Right renal pelvis (tissue), 4 donors: ENCODE measurements around the gene CRYGD. TPM values are rescaled to one million over a fixed set of nuclear protein-coding genes. Genes with fewer than 3 reads are reported as not detected.
"Not testable (repeated sequence)": the region's sequence is repeated elsewhere in the genome, so short reads cannot be mapped to it uniquely, and the experiment has no call there.

ENCODE experiments used
- DNase-seq, 4 donors: peaks; one replicate each; pipeline ENCODE4 v3.0.0-alpha.2; 2013; ENCODE audit warnings: low read depth in 4 of 4, low spot score in 3 of 4, missing footprints in 1 of 4
- polyA plus RNA-seq, 4 donors: library from polyadenylated mRNA; unstranded; fragments of 120-200 nt; gene quantifications; one replicate each; pipeline ENCODE4 v1.2.1, GENCODE V29; 2013; ENCODE audit not compliant: insufficient read length in 4 of 4

CRYGD gene
- polyA plus RNA-seq, 4 donors = 0.42 TPM; not detected in 3

DNA sequence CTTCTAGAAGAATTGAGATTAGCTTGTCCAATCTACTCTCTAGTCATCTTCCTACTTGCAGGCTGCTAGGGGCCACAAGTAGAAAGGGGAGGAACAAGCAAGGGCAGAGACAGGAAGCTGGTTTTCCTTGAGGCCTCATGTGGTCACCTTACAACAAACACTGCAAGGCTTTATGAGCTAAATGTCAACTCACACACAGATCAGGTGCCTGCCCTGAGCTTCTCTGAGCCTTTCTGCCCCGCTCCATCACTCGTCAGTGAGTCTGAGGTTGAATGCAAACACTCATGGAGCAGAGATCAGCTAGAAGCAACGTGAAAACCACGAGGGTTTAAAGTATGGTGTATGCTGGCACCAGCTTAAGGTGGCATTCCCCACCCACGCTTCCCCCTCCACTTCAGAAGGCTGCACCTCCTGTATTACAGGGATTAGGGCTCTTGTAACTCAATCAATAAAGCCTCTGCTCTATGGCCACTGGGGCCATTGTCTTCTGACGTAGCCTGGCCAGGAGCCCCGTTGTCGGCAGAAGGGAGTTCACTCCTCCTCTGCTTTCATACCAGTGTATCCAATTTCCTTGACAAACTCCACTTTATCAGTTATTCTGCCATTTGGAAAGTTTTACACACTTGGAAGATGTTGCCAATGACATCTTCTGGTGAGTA lies 10.7 kb upstream of the CRYGD start:
- DNase-seq = no peak

DNA sequence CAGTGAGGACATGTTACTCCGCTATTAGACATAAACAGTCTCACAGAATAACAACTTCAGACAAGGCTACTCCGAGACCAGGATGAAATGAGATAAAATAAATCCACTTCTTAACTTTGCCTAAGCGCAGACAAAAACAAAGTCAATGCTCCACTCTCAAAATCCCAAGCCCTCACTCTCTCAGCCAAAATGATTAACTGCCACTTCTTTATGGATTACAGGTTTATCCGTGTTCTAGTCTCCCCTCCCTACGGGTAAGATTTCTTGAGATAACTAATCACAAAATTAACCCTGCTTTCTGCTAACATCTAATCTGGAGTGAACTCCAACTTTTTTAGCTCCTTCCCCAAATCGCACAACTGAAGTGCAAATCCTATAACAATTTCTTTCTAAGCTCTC lies 6.4 kb upstream of the CRYGD start:
- no peak for DNase-seq

DNA sequence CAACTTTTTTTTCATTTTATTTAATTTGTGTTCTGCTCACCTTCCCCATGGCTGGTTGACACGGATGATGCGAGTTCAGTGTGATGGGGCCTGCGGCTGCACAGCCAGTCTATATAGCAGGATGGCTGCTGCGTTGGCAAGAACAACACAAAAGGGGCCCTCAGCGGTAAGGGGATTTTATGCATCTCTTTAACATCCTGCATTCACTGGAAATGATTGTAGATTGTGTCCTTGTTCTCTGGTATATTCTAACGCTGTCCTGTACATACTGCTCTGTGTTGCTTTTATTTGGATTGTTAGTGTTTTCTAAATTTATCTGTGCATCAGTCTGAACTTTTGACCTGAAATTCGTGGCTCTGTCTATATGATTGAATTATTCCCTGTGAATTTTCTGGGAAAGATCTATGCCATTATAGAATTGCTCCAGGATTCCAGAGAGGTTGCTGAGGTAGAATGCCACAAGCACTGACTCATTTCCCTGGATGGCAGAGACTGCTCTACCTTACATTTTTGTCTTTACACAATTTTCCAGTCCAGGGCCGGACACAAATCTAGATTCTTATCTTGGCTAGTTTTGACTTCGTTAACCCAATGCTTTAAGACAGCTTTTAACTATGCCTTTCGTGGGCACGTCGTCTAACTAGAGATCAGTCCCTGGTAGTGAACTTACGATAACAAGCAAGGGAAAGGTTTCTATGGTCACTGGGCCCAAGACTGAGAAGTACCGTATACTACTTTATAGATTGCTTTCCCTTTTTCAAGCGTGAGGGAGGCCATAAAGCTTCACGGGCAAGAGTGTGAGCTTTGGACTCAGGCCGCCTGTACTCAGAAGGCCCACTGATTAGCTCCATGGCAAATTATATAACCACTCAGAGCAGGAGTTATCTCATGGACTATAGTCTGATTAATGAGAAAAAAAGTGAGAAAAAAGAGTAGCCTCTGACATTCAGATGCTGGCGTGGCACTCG lies 5.7 kb upstream of the CRYGD start, which contains the start of gene CRYGC:
TSS of gene CRYGC (minus strand) at position 85 of the 968 bp plus-strand sequence. CDS start at position 49, 36 bp downstream.
- DNase-seq = no peak

DNA sequence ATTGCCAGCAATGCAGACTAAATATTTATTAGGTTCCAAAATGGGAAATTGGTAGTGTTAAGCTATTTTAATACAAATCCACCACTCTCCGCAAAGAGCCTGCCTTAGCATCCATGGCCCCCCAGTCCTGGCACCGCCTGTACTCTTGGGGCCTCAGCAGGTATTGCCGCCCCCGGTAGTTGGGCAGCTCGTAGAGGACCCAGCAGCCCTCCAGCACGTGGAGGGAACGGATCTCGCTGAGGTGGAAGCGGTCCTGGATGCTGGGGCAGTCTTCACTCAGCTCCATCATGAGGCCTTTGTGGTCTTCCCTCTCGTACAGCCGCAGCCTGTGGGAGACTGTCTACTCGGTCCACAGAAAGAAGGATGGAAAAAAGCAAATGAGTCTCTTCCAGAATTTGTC lies 3.8 kb upstream of the CRYGD start:
- no peak for DNase-seq

DNA sequence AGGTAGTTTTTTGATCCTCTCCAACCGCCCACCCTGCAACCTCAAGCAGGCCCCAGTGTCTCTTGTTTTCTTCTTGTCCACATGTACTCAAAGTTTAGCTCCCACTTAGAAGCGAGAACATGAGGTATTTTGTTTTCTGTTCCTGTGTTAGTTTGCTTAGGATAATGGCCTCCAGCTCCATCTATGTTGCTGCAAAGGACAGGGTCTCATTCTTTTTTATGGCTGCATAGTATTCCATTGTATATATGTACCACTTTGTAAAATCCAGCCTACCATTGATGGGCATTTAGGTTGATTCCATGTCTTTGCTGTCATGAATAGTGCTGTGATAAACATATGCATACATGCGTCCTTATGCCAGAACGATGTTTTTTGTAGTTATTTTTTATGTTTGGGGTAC lies 2.8 kb upstream of the CRYGD start:
- DNase-seq = no peak

DNA sequence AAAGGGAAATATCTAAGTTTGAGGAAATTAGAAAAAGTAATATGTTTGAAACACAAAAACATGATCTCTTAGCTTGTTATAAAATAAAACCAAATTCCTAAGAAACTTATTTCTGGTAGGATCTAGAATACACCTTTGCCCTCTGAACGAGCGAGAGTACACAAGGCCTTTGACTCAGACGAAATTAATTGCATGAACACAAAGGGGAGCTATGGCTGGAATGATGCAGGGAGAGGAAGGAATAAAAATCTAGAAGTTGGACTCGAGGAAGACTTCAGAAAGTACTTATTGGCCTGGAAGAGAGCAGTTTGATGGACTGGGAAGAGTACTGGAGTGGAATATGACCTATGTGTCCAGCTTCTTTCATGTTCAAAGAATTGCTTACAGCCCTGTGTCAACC lies 927 bp upstream of the CRYGD start:
- no peak for DNase-seq

DNA sequence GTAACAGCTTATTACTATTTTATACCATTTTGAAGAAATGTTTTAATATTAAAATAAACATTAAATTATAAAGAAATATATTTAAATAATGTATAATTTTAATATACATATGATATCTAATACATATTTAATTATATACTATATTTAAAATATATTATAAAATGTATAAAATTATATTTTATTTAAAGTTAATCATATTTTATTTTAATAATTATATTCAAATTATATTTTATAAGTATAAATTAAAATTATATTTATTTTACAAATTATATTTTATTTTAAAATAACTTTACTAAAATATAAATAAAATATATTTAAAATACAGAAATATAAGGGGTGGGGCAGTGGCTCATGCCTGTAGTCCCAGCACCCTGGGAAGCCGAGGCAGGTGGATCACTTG lies 2.1 kb downstream of the CRYGD start:
- no peak for DNase-seq

DNA sequence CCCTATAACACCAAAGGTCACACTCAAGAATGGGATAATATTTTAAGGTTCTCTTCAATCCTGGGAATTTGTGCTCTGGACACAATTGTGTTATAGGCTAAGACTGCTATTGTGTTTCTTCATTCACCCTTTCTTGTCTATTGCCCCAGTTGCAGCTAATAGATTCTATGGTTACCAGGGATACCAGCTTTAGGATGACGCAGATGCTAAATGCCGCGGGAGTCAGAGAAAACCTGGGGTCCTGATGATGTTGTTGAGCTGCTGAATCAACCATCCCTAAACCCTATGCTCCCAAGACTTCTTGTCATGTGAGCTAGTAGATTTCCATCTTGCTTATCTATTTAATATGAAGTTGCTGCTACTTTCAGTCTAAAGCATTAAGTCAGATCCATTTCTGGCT lies 5.4 kb downstream of the CRYGD start:
- DNase-seq = no peak

DNA sequence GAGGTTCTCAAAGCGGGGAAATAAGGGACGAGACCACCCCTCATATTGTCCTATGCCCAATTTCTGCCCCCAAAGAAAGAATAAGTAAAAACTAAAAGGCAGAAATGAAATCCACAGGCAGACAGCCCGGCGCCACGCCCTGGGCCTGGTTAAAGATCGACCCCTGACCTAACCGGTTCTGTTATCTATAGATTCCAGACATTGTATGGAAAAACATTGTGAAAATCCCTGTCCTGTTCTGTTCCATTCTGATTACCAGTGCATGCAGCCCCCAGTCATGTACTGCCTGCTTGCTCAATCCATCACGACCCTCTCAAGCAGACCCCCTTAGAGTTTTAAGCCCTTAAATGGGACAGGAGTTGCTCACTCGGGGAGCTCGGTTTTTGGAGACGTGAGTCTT lies 6.9 kb downstream of the CRYGD start:
- DNase-seq = not testable (repeated sequence)

DNA sequence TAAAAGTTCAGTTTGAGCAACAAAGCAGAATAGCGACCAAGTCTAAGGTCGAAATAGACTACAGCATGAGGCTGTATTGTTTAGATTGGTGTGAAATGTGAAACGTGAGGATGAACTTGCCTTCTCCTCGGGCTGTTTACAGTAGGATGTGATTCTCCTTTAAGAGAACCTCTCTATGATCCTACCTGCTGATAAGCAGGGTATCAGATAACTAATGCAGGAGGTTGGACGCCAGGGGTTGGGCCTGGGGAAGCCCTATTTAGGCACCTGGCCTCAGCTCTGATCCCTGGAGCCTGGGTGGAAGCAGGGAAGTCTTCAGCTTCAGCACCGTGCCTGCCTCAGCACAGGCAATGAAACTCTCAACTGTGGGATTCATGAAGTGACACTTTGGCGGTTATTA lies 11.4 kb downstream of the CRYGD start:
- no peak for DNase-seq

DNA sequence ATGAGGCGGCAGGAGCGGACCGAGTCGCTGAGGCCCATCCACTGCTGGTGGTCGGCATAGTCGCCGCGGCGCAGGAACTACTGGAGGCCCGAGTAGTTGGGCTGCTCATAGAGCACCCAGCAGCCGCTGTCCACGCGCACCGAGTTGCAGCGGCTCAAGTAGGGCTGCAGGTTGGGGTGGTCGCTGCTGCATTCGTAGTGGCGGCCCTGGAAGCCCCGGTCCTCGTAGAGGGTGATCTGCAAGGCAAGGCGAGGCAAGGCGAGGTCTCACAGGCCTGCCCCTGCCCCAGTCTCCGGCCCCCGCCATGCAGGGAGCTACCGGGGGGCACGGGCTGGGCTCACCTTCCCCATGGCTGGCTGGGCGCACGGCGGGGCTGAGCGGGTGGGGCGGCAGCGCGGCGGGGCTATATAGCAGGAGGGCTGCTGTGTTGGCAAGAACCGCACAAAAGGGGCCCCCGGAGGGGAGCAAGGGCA lies 12.0 kb downstream of the CRYGD start:
- DNase-seq = not testable (repeated sequence)

DNA sequence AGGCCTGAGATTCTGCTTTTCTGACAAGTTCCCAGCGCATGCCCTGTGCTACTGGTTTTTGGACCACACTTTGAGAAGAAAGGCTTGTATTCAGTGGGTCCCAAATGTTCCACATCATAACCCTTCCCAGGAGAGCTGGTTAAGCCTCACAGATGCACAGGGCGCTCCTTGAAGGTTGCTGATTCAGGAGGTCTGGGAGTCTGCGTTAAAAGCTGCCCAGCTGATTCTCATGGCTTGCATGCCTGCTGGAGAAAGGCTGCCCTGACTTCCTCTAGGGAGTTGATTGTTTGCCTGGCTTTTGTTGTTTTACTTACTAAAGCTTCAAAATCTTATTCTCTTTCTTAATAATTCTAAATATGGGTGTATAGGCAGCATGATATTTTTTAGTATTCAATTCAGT lies 20.7 kb downstream of the CRYGD start:
- DNase-seq = no peak

DNA sequence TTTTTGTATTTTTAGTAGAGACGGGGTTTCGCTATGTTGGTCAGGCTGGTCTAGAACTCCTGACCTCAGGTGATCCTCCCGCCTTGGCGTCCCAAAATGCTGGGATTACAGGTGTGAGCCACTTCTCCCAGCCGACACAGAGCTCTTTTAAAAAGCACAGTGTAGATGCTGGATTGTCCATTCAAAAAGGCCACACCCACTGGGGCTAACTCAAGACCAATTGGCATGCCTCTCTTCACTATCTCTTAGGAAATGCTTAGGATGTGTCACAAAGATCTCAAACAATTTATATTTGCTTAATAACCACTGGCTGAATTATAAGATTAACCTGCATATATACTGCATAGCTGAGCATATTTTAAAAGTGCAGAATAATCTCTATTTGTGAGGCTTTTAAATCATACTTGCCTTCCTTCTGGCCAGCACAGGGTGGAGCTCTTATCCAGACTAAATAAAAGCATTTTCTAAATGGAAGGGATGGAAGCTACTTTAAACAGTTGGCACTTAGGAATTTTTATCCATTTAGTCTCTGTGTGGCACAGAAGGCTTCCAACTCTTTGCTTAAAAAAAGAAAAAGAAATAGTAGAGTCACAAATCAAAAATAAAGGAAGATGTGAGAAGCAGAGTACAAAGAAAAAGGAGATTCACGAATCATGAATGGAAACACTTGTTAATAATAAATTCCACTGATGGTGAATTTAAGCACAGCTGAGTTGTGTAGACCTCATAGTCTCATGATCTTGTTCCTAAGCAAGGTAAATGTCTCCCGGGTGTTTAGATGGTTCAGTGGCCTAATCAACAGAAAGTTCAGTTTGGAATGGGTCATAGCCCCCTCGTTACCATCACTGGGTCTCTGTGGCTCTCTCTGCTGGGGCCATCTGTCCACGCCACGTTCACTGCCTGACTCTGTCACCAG lies 22.4 kb downstream of the CRYGD start:
- DNase-seq = no peak

DNA sequence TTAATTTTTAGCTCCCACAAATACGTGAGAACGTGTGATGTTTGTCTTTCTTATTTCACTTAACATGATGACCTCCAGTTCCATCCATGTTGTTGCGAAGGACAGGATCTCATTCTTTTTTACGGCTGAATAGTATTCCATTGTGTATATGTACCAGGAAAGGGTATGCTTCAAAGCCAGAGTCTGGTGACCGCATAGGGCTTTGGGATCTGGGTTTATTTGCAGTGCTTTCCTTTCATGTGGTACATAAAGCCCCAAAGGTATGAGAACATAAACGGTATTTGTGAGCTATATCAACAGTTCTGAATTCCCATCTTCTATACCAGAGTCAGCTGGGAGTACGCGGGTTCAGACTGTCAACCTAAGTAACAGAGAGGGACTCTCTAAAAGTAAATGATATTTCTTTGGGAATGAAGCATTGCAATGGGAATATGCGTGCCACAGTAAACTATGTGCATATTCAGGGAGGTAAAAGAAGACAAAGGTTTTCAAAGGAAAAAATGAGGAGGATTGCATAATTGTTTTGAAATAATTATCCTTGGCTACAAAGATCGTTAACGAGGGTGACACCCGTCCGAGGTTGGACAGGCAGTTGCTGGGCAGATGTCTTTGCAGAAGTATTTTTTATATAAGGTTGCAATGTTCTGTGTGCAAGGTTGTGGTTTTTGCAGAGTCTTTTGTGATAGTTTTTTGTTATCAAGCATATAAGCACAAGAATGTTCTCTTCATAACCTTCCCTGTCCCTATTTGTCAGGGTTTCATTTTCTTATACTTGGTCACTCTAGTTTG lies 24.4 kb downstream of the CRYGD start:
- DNase-seq = no peak

DNA sequence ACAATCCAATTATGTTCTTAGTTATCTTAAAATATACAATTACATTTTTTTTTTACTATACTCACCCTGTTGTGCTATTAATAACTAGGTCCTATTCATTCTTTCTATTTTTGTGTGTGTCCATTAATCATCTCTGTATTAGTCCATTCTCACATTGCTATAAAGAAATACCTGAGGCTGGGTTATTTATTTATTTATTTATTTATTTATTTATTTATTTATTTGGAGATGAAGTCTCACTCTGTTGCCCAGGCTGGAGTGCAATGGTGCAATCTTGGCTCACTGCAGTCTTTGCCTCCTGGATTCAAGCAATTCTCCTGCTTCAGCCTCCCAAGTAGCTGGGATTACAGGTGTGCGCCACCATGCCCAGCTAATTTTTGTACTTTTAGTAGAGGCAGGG lies 25.6 kb downstream of the CRYGD start:
- DNase-seq = not testable (repeated sequence)

DNA sequence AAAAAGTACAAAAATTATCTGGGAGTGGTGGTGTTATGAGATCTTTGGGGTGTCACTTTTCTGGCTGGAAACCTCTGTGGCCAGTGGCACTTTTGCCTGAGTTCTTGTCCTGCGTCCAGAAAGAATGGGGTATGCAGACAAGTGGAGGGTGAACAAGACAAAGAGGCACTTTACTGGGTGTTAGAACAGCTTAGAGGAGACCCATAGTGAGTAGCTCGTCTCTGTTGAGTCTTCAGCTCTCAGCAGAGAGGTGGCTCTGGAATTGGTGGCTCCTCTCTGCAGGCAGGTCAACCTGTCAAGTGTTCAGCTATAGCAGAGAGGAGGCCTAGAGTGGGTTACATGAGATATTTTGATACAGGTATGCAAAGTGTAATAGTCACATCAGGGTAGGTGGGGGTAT lies 26.1 kb downstream of the CRYGD start:
- DNase-seq = no peak

DNA sequence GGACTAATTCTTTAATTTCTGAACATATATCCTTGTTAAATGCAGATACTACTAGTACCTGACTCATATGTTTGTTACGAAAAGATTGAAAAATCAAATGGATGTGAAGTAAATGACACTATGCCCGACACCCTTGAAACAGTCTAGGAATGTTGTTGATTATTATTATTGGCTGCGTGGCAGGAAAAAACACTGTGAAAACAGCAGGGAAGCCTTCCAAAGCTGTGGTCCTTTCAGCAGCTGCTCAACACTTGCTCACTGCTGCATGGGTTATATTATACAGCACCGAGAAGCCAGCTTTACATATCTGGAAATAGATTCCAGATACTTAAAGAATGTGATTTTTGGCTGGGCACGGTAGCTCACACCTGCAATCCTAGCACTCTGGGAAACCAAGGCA lies 26.5 kb downstream of the CRYGD start:
- no peak for DNase-seq

DNA sequence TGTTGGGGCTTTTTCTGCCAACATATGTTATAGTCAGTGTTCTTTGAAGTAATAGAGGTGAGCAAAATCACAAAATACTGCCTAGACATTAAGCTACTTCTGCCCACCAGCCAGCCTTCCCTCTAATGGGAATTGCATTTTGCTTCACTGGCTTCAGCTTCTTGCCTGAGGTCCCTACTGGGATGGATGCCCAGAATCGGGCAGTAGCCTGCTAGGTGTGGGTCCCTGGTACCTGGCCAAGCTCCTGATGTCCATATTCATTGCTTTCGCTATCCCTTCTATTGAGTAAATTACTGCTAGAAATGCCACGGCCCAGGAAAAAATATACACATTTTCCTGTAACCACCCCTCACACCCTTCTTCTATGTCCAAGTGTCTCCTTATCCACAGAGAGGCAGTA lies 27.0 kb downstream of the CRYGD start:
- no peak for DNase-seq

DNA sequence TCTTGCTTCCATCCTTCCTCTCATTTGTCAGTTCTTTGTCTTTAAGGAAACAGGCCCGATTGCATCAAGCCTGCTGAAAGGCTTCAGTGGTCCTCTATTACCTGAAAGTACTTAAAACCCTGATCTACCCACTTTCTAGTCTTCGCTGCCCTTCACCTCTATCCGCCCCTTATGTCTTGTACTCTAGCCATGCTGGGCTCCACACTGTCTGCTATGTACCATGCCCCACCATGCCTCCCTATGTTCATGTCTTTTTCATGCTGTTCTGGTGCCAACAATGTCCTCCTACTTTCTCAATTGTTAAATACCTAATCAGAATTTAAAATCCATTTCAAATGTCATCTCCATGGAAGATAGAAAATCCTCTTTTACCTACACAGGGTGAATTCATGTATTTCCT lies 28.2 kb downstream of the CRYGD start:
- DNase-seq = no peak

DNA sequence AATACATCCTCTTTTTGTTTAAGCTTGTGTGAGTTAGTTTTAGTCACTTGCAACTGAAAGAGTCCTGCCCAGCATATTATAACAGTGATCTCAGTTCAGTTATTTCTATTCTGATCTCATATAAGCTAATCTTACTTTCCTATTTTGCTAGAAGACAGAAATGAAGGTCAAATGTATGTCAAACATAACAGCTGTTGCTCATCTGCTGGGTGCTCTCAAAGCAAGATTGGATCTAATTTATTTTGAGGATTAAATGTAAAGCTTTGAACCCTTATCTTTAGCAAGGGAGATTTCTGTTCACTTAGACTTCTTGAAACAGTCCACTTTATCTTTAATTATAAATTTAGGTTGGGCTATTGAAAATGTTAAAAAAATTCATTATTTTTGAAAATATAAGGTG lies 31.2 kb downstream of the CRYGD start:
- no peak for DNase-seq
